ENCODE results near the gene TREX2.

- TF ChIP-seq, protein P1, sequence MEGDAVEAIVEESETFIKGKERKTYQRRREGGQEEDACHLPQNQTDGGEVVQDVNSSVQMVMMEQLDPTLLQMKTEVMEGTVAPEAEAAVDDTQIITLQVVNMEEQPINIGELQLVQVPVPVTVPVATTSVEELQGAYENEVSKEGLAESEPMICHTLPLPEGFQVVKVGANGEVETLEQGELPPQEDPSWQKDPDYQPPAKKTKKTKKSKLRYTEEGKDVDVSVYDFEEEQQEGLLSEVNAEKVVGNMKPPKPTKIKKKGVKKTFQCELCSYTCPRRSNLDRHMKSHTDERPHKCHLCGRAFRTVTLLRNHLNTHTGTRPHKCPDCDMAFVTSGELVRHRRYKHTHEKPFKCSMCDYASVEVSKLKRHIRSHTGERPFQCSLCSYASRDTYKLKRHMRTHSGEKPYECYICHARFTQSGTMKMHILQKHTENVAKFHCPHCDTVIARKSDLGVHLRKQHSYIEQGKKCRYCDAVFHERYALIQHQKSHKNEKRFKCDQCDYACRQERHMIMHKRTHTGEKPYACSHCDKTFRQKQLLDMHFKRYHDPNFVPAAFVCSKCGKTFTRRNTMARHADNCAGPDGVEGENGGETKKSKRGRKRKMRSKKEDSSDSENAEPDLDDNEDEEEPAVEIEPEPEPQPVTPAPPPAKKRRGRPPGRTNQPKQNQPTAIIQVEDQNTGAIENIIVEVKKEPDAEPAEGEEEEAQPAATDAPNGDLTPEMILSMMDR (IDR thresholded peaks at IDR 0.05; ENCODE audit: poor library complexity): no peak
- TF ChIP-seq EZH2 (IDR thresholded peaks at IDR 0.05; ENCODE audit: borderline replicate concordance): no peak
- no peak for TF ChIP-seq EZH2phosphoT487 (IDR thresholded peaks at IDR 0.05; ENCODE audit: low read depth, severe bottlenecking, unreplicated experiment)
These were observed 5.1 kb upstream of the TREX2 start for GRCh38 chrX:153450949-153451277.

Data from hepatocyte (in vitro differentiated cells).